GM18505 (cell line): ENCODE measurements around the gene ADAMTS10.

Source experiments
- ATAC-seq: cut with Tn5 transposase; IDR thresholded peaks from one replicate; pipeline ENCODE4 v1.9.1; 2021; ENCODE audit not compliant: unreplicated experiment
- POLR2A ChIP-seq: IDR thresholded peaks from 4 replicates; pipeline ENCODE4 v1.6.1; 2011; ENCODE audit warnings: borderline replicate concordance; ENCODE audit not compliant: insufficient read depth, insufficient read length; ENCODE audit errors: extremely low read depth

The ADAMTS10 gene

GRCh38 chr19:8615024-8615423, 4.5 kb upstream of the ADAMTS10 start:
- ATAC-seq: no peak
- TF ChIP-seq POLR2A: no peak

- no peak for TF ChIP-seq POLR2A
Observed at GRCh38 chr19:8614455-8614854, 3.9 kb upstream of the ADAMTS10 start.

DNA sequence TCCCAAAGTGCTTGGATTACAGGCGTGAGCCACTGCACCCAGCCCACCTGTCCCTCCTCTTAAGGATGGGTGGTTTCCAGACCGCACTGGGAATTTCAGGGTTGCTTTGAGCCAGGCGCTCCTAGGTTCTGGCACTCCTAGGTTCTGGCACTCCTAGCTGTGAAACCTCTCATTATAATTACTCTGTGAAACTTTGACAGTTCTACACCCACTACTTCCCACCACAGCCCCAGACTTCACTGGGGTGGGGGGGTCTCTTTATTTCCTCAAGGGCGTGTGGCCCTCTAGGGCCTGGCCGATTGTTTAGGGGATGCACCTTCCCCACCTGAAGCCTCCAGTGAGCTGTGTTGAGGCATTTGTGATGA, 2.3 kb upstream of the ADAMTS10 start:
- ATAC-seq: no peak
- no peak for TF ChIP-seq POLR2A

More at GRCh38 chr19:8614455-8614854, 3.9 kb upstream of the ADAMTS10 start:
- no peak for ATAC-seq

GRCh38 chr19:8611877-8612806, 1.6 kb upstream of the ADAMTS10 start:
- no peak for ATAC-seq
- no peak for TF ChIP-seq POLR2A

GRCh38 chr19:8611391-8611876, 919 bp upstream of the ADAMTS10 start:
- ATAC-seq: no peak
- no peak for TF ChIP-seq POLR2A

- TF ChIP-seq POLR2A: no peak
- no peak for ATAC-seq
Observed at GRCh38 chr19:8610936-8611300, 403 bp upstream of the ADAMTS10 start.

DNA sequence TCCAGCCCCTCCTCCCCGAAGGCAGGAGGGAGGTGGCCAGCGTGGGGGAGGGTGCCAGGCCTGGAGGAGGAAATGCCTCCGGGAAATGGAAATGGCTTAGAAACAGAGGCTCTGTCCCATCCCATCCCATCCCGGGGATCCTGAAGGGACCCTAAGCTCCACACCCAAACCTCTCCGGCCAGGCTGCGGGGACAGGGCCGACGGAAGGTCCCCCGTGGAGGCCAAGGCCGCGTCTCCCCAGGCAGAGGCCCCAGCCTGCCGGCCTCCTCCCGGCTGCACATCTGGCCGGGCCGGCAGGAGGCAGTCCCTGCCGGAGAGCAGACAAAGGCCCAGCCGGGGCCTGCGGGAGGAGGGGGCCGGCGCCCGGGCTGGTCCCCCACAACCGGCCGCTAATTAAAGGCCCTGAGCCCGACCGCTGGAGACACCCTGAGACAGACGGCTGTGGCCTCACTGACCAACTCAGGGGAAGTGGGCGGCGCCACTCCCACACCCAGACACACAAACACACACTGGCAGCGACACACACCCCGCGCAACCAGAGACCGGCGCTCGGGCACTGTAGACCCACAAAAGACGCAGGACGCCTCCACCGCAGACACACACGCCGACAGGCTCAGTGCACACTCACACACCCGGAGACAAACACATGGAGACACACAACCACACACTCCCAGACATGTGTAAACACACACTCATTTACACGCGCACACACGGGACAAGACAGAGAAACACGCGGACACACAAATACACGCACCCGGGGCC, 1.1 kb downstream of the ADAMTS10 start:
- no peak for ATAC-seq
- TF ChIP-seq POLR2A: no peak

GRCh38 chr19:8608941-8609278, 1.6 kb downstream of the ADAMTS10 start:
- TF ChIP-seq POLR2A: no peak

DNA sequence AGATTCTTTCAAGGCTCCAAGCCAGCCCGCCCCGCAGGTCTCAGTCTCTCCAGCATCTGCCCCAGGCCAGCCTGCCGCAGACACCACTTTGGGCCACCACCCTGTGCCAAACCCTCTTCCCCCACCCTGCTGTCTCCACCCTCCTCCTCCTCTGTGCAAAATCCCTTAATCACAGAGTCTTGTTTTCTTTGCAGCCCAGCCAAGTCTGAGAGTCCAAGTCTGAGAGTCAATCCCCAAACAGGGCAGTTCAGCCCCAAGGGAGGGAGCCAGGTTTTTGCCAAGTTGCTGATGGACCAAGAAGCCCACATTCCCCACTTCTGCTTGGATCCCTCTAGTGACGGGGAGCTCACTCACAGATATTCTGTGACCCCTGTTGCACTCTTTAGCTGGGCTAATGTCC, 3.1 kb downstream of the ADAMTS10 start:
- ATAC-seq: no peak
- no peak for TF ChIP-seq POLR2A

More at GRCh38 chr19:8608941-8609278, 1.6 kb downstream of the ADAMTS10 start:
- no peak for ATAC-seq

GRCh38 chr19:8605514-8605913, 5.0 kb downstream of the ADAMTS10 start:
- no peak for TF ChIP-seq POLR2A

GRCh38 chr19:8601796-8602195, 8.7 kb downstream of the ADAMTS10 start:
- TF ChIP-seq POLR2A: no peak
- ATAC-seq: no peak

More at GRCh38 chr19:8605514-8605913, 5.0 kb downstream of the ADAMTS10 start:
- ATAC-seq: no peak

DNA sequence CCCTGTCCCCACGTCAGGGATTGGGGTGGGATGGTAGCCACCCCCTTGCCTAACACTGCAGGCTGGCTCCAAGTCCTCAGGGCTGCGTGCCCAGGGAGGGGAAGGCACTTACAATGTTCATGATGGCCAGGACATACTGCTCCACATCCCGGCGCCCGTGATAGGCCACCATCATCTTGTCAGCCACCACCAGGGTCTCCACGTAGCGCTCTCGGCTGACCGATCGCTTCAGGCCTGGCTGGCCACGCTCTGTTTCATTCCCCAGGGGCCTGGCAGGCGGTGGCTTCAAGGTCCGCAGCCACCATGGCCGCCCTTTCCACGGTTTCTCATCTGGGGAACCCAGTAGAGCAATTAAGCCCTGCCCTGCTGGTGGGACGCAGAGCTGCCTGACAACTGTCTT, 9.7 kb downstream of the ADAMTS10 start:
- ATAC-seq: no peak
- no peak for TF ChIP-seq POLR2A

DNA sequence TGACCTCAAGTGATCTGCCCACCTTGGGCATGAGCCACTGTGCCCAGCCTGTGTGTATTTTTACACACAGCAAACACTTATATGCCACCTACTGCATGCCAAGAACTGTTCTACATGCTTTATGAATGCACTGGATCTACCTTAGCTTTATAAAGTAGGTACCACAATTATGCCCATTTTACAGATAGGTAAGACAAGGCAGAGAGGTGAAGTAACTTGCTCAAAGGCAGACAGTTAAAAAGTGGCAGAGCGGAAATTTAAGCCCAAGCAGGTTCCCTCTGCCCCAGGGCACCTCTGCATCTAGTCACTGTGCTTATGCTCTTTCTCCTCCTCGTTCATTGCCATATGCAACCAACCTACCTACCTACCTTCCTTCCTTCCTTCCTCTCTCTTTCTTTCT, 10.5 kb downstream of the ADAMTS10 start:
- no peak for ATAC-seq
- TF ChIP-seq POLR2A: no peak

GRCh38 chr19:8596168-8596567, 14.3 kb downstream of the ADAMTS10 start:
- TF ChIP-seq POLR2A: no peak
- ATAC-seq: no peak
